GM21528 (cell line): Measurements from ENCODE around the gene GSTO2.
A peak's percentile ranks its signal among the peaks of the same experiment; 100 is the strongest.

Experiments
- ATAC-seq: cut with Tn5 transposase; IDR thresholded peaks from one replicate; pipeline ENCODE4 v1.9.1; 2021; ENCODE audit warnings: mild to moderate bottlenecking, moderate library complexity; ENCODE audit not compliant: unreplicated experiment, low FRiP score

The GSTO2 gene

DNA sequence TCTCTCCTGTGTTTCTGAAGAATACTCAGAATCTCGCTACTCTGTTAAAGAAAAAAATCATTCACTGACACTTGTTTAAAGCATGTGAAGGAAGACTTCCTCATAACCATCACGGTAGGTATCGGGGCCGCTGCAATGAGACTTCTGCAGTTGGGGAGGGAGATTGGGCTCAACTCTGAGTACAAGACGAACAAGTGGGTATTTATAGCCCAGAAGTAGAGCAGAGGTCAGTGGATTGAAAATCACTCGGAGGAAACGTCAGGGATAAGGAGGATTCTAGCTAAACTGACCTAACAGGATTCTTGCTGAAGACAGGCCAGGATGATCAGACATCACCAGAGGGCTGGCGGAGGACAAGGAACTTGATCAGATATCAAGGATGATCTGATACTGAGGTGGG is 35.9 kb downstream of the GSTO2 start:
- ATAC-seq = no peak

DNA sequence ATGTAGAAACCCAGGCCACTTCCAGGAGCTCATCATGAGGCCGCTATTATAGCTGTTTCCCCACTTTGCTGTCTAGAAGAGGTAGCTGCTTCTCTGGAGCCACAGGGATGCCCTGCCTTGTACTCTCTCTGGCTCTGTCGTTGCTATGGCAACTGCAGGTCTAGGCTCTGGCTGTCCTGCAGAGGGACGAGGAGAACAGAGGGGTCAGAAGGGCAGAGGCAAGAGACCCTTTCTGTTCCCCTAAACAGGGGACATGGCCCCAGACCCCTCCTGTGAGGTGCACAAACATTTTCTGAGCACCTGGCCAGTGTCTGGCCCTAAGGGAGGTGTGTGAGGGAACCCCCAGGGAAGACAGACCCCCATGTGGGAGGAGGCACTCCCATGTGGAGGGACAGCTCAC is 37.9 kb downstream of the GSTO2 start:
- no peak for ATAC-seq

DNA sequence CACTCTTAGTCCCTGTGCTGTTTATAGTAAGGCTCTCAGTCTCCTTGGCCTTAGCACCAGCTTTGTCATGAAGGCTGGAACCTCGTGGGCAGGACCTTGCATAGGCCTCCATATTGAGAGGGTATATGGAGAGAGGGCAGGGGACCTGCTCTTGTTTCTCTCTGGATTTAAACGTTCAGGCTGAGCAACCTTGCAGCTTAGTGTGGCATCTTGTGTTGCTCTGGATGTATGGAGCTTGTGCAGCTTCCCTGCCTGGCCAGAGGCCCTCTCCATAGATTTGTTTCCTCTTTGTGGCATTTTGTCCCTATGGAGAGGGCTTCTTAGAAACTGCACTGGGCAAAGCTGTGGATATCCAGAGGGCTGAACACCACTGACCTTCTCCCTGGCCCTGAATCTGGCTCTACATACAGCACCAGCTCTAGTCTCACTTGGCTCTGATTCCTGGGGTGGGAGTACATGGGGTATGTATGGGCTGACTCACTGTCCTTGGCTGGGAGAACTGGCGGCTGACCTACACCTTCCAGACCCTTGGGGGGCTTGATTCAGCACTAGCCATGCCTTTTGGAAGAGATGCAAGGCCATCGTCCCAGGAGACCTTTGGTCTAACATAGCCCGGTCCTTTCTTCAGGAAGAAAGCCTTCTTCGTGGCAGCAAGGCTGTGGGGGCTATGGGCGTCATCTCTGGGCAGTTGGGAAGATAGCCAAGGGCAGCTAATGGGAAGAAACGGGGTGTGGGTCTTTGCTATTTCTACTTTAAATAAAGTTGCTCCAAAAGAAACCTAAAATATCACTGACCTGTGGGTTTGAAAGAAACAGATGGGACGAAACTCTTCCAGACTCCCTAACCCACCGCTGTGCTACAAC is 38.8 kb downstream of the GSTO2 start:
- ATAC-seq = no peak

DNA sequence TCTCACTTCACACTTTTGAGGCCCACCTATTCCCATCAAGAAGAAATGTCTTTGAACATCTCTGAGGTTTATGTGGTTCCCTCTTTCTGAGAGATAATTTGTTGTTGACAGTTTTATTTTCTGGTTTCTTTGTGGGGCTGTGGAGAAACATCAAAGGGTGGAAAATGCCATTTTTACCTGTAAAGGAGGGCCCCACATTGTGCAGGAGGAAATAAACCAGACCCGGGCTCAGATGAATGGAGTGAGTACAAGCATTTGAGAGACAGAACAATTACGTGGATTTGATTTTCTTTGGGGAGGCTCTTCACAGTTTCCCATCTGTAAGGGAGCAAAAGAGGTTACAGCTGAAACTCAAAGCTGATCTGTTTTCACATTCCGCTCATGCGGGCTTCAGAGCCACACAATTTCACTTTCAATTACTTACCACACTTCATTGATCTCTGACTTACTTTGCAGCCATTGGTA is 39.5 kb downstream of the GSTO2 start:
- peak; percentile 82 for ATAC-seq

DNA sequence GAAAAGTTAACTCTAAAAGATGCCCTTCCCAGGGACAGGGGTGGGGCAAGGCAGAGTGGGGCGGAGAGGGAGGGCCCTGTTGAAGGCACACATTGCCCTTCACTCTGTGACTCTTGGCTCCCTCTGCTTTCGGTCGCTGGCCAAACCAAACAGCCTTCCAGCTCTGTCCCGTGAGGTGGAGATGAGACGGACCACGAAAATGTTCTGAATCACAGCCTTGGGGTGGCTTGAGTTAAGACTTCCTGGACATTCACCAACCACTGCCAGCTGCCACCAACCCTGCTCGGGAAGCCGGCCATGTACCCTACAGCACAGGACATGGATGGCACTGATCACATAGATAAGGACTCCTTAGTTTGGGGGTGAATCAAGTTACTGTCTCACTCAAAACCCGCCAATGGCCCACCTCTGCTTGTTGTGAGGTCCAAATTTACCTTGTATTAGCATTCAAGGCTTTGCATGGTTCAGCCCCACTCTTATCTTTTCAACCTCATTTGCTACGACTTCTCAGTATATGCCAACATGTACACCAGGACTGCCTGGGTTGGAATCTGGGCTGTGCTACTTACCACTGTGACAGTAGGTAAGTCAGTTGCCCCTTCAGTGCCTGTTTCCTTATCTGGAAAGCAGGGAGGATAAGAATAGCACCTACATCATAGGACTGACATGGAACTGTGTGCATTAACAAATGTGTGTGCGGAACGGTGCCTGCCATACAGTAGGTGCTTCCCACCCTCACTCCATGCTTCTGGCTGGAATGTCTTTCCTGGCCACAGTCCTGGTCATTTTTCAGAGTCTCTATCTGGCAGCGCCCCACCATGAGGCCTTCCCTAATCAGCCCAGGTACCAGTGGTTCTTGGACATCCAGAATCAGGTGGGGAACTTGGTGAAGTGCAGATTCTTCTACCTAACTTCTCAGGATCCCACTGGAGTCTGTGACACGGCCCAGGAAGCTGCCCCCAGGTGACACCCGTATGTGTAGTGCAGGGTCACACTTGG is 41.3 kb downstream of the GSTO2 start:
- no peak for ATAC-seq

DNA sequence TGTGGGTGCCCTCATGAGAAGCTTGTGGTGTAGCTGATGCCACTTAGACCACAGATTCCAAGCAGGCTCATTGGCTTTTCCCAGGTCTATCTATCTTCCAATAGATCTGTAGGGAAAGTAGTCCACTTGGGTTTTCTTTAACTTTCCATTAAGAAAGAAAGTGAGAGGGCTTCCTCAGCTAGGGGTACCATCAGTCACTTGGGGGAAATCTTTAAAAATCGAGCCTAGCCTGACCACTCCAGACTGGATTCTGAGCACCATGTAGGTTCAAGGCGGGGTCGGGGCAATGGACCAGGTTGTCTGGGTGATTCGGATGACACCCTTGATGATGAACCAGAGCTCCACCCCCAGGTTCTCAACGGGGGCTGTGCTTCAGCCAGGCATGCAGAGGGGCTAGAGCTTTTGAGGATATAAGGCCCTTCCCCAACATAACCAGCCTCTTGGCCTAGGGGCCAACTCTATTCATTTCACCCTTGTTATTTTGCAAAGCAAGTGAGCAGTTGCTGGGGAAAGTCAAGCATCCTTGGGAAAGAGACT is 42.3 kb downstream of the GSTO2 start:
- ATAC-seq = no peak

DNA sequence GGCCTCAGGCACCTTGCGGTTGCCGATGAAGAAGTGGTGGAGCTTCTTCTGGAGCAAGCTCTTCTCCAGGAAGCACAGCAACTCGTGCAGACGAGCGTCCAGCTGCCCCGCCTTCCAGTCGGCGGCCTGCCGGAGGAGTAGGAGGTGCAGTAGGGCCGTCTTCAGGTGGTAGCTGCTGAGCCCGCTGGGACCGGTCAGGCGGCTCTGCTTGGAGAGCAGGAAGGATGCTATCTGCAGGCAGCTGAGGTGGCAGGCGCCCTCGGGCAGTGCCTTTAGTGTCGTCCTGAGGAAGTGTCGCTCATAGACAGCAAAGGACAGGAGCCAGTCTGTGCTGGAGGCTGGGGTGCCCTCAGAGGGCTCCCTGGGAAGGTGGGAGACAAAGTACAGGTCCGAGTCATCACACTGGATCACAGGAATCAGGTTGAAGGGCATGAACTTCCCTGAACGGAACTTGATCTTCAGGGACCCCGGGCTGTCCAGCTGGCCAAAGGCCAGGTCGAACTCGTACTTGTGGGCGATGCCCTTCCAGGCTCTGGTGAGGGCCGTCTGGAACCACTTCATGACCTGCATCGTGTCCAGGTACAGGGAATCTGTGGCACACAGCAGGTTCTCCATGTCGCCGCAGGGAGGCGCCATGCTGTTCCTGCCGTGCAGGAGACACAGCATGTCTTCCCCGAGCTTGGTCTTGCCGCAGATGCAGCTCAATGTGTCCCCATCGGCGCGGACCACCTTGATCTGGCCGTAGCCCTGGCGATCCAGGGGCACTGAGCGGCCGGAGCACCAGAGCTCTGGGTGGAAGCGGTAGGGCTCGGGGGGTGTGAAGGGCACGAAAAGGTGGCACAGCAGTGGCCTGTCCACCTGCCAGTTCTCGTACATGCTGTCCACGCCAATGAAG is 45.9 kb downstream of the GSTO2 start:
- no peak for ATAC-seq

DNA sequence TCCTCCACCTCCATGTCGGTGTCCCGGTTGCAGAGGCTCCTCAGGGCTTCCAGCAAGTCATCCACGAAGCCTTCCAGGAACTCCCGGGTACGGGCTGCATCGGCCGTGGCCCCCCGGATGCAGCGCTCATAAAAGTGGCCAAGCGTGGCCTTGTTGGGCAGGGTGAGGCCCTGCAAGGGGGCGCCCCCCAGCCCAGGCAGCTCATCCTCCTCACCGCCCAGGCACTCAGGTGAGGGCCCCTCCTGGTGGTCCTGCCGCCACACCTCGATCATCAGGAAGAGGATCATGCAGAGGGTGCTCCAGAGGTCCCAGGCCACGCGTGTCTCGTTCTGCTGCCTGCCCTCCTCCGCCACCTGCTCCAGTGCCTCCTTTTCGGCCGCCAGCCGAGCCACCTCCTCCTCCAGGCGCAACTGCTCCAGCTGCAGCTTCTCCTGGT is 46.5 kb downstream of the GSTO2 start:
- no peak for ATAC-seq

DNA sequence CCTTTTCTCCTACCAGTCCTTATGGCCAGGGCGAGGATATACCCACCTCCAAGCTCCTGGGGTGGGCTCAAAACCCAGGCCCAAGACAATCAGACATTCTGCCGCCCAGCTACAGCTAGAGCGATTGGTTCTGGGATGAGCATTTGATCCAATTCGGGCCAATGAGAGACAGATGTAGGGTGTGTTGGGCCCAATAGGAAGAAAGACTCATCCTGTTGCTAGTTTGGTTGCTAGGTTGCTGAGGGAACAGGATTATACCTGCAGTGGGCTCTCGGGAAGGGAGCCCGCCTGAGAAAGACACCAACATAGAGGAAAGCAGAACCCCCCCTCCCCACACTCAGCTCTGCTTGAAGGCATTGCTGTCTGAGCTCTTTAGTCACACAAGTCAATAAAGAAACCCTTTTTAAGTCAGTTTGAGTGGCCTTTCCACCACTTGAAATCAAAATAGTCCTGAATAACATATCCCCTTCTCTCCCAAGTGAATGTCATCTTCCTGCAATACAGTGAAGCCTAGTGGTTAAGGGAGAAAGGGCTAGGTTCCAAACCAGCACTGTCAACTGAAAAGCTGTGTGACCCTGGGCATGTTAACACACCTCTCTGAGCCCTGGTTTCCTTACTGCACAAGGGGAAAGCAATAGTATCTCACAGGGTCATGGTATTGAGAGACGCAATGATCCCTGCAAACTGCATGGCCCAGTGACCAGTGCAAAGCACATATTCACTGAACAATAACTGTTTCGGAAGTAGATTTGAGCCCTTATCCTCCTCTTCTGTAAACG is 47.5 kb downstream of the GSTO2 start:
- ATAC-seq = no peak

DNA sequence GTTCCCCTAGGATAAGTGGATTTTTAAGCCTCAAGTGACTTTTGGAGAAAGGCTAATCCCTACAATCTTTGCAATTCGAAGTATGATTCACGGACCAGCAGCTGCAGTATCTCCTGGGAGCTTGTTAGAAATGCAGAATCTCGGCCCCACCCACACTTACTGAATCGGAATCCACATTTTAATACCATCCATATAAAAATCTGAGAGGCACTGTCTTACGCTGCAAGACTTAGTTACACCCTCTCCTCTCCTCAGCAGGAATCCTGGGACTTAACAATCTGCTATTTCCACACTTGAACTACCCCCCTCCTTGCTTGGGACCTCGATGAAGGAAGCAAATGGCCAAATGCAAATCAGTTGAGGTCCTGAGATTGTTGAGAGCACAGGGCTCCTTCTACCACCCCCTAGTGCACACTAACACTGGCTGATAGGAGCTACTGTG is 48.3 kb downstream of the GSTO2 start:
- no peak for ATAC-seq

DNA sequence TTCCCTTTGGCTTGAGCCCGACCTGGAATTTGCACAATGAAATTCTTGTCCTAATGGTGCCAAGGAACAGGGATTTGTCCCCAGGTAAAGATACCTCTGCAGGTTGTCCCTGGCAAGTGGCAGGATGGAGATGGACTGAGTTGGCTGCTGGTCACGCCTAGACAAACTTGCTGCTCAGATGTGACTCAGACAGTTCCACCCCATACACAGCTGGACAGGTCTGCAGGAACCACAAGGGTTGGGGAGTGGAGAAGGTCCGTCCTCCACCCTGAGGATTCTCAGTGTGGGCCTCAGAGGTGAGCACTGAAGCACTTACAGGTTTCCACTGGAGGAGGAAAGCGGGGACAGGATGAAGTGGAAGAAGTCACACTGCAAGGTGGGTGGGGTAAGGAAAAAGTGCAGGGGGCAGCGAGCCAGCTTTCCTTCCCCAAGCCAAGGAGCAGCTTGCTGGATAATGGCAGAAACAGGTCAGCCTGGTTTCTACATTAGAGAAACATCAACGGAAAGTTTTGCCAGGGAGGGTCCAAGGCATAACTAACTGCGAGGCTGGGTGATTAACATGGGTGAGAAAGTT is 48.8 kb downstream of the GSTO2 start:
- no peak for ATAC-seq

DNA sequence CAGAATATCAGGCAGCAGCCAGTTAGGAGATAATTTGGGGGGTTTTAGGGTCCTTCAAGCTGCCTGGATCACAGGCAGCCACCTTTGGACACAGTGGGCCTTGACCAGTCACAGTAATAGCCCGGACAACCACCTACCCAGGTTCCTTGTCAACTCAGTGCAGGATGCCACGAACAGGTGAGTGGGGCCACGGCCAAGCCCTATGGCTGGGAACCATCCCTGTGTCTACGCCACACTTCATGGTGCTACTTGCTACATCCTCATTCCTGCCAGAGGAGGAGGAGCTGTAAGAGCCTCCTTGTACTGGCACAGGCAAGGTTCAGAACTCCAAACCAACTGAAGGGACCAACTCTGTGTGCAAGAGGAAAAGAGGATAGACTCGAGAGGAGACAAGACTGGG is 49.3 kb downstream of the GSTO2 start:
- no peak for ATAC-seq

DNA sequence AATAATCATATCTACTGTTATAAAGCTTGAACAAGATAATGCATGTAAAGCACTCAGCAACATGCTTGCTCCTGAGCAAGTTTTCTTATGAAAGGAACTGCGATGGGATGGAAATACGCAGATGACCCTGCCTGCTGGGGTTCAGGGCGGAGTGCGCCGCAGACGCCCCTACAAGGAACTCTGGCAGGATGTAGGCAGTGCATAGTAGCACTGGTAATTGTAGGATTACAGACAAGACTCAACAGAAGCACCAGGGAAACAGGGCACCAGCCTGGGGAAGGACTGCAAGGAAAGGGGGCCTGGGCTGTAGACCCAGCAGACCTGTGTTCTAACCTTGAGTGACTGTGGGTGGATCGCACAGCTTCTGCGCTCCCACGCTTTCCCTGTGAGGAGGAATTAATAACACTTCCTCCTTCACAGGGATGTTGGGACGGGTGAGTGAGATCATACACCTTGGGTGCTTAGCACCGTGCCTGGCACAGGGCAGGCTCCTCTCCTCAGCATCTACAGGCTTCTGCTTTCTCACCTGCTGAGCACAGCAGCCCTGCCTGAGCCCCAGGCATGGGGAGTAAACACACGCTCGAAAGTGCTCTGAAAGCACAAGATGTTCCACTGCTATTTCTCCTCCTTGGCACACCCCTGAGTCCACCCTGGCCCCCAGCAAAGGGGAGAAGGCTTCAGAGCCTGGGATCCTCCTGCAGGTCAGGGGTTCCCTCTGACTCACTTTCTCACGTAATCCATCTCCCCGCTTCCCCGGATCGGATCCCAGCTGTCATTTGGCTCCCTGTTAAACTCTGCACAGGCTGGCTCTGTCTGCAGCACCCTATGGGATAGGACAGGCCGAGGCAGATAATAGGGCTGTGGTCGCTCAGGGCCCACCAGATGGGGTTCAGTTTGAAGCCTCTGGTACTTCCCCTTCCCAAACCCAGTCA is 50.1 kb downstream of the GSTO2 start:
- no peak for ATAC-seq

DNA sequence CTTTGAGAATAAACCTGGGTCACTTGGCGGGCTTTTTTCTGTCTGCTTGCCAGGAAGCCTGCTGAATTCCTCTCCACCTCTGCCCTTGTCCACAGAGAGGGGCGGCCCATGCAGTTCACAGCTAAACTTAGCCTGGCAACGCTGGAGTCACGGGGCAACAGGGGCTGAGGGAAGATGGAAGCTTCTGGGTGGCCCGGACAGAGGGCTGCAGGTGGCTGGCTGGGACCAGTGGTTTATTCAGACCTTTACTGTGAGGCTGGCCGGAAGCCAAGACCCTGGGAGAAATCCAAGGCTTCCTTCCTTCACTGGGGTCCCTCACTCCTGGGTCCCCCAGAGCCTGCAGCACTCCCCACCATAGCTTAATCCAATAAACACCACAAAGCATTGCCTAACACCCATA is 52.2 kb downstream of the GSTO2 start:
- no peak for ATAC-seq

DNA sequence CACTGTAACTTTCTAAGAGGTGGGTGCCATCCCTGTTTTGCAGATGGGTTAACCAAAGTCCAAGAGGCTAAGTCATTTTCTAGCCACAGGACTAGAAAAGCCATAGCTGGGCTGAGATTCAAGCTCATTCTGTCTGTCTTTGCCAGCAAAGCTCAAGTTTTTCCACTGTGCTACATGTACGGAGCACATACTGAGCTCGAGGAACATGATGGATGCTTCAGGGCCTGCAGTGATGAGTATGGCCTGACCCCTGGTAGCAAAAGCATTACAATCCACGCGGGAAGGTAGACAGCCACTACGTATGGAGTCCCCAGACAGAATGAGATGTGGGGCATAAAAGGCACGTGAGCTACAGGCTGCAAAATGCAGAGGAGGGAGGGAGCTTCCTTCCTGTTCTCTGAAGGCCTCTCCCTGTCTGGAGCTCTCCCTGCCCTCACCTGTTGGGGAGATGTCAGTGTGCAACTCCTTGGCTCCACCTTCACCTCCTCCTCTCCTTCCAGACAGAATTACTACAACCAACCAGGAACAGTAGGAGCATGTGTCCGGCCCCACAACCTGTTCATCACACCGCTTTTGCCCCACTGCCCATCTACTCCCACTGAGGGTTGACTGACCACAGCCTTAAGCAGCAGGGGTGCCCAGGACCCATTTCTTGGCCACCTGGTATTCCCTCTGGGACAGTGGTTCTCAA is 52.9 kb downstream of the GSTO2 start:
- ATAC-seq = no peak

DNA sequence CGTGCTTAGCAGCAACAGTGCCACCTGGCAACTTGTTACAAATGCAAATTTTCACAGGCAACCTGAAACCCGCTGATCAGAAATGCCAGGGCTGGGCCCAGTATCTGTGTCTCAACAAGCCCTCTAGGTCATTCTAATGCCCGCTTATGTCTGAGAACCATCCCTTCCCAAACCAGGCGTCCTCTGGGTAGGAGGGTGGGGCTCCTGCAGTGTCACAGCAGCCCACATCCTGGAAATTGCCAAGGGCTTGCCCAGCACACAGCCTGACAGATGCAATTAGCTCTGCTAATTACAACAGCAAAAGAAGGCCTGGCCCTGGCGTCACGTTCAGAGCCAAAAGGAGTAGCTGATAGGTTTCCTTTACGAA is 53.4 kb downstream of the GSTO2 start:
- ATAC-seq = no peak

DNA sequence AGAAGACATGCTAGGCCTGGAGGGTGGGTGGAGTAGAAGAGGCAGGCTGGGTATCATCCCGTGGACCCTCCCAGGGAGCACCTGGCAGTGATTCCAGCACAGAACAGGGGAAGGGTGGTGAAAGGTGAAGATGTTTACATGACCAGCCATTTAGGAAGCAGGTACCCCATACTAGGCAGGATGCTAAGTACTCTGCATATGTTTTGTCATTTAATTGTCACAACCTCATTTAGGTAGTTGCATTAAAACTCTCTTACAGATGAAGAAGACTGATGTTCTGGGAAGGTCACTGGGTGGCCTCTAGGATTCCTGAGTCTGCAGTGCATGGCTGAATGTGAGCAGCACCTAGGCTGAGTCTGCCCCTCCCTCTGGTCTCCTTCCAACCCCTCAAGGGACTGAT is 54.1 kb downstream of the GSTO2 start:
- ATAC-seq = no peak
